ENCODE data around the gene KIR3DL2.
"Not testable (repeated sequence)": the region's sequence is repeated elsewhere in the genome, so short reads cannot be mapped to it uniquely, and the experiment has no call there.

Gene KIR3DL2

GRCh38 chr19:54850061-54850640, at the start of gene KIR3DL2:
Gene KIR3DL2 (plus strand): TSS chr19:54850443. CDS start chr19:54850476, 33 bp downstream.
- DNase-seq = not testable (repeated sequence)

- DNase-seq = no peak
Measured at GRCh38 chr19:54803410-54803809, 46.8 kb upstream of the KIR3DL2 start, which contains the start of gene KIR2DL4. Gene KIR2DL4 (plus strand): TSS chr19:54803610. CDS start chr19:54803652, 42 bp downstream.

GRCh38 chr19:54804101-54804500, 46.1 kb upstream of the KIR3DL2 start:
- DNase-seq = no peak

DNA sequence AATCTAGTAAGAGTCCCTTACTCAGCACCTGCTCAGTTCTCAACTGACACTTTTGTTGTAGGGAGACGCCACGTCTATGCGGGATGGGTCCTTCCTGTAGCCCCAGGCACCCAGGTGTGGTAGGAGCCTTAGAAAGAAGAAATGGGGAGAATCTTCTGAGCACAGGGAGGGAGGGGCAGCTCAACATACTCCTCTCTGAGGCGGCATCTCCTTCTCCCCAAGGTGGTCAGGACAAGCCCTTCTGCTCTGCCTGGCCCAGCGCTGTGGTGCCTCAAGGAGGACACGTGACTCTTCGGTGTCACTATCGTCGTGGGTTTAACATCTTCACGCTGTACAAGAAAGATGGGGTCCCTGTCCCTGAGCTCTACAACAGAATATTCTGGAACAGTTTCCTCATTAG, 45.7 kb upstream of the KIR3DL2 start:
- DNase-seq = no peak

GRCh38 chr19:54805665-54806515, 44.4 kb upstream of the KIR3DL2 start:
- no peak for DNase-seq

DNA sequence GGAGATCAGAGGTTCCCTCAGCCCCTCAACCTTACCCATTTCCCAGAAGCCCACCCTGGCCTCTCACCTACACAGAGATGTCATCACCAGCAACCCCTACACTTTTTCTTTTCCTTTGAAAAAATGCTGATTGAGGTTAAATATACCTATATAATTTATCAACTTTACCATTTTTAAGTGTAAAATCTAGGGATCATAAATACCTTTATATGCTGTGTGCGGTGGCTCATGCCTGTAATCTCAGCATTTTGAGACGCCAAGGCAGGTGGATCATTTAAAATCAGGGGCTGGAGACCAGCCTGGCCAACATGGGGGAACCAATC, 43.8 kb upstream of the KIR3DL2 start:
- no peak for DNase-seq

- DNase-seq = not testable (repeated sequence)
Measured at GRCh38 chr19:54814571-54814970, 35.7 kb upstream of the KIR3DL2 start.

- not testable (repeated sequence) for DNase-seq
Measured at GRCh38 chr19:54816251-54816650, 34.0 kb upstream of the KIR3DL2 start, which contains the start of gene KIR3DL1. Gene KIR3DL1 (plus strand): TSS chr19:54816468.

GRCh38 chr19:54817670-54818536, 32.3 kb upstream of the KIR3DL2 start:
- DNase-seq = no peak

DNA sequence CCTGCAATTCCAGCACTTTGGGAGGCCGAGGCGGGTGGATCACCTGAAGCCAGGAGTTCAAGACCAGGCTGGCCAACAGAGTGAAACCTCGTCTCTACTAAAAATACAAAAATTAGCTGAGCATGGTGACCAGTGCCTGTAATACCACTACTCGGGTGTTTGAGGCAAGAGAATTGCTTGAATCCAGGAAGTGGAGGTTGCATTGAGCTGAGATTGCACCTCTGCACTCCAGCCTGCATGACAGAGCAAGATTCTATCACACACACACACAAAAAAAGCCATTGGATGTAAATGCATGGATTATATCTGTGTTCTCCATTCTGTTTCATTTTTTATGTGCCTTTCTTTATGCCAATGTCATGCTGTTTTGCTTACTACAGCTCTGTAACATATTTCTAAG, 25.8 kb upstream of the KIR3DL2 start:
- DNase-seq = not testable (repeated sequence)

GRCh38 chr19:54825326-54825725, 24.9 kb upstream of the KIR3DL2 start:
- not testable (repeated sequence) for DNase-seq

- DNase-seq = not testable (repeated sequence)
Measured at GRCh38 chr19:54828064-54828463, 22.2 kb upstream of the KIR3DL2 start.

DNA sequence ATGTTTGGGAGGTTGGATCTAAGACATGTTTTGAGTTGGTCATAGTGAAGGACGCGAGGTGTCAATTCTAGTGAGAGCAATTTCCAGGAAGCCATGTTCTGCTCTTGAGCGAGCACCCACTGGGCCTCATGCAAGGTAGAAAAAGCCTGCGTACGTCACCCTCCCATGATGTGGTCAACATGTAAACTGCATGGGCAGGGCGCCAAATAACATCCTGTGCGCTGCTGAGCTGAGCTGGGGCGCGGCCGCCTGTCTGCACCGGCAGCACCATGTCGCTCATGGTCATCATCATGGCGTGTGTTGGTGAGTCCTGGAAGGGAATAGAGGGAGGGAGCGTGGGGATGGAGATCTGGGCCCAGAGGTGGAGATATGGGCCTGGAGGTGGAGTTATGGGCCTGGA, 17.7 kb upstream of the KIR3DL2 start, which contains the start of gene KIR2DS4:
KIR2DS4 (plus strand) TSS at position 181 of the 400 bp plus-strand sequence.
- DNase-seq = not testable (repeated sequence)

GRCh38 chr19:54835126-54835525, 15.1 kb upstream of the KIR3DL2 start:
- not testable (repeated sequence) for DNase-seq

GRCh38 chr19:54837522-54837921, 12.7 kb upstream of the KIR3DL2 start:
- DNase-seq = not testable (repeated sequence)

- DNase-seq = not testable (repeated sequence)
Measured at GRCh38 chr19:54843171-54843570, 7.1 kb upstream of the KIR3DL2 start.

- DNase-seq = no peak
Measured at GRCh38 chr19:54850930-54851329, 687 bp downstream of the KIR3DL2 start.

- no peak for DNase-seq
Measured at GRCh38 chr19:54851353-54851752, 1.1 kb downstream of the KIR3DL2 start.

GRCh38 chr19:54855241-54855640, 5.0 kb downstream of the KIR3DL2 start:
- not testable (repeated sequence) for DNase-seq

- not testable (repeated sequence) for DNase-seq
Measured at GRCh38 chr19:54858476-54858875, 8.2 kb downstream of the KIR3DL2 start.

GRCh38 chr19:54859421-54859820, 9.2 kb downstream of the KIR3DL2 start:
- DNase-seq = not testable (repeated sequence)

DNA sequence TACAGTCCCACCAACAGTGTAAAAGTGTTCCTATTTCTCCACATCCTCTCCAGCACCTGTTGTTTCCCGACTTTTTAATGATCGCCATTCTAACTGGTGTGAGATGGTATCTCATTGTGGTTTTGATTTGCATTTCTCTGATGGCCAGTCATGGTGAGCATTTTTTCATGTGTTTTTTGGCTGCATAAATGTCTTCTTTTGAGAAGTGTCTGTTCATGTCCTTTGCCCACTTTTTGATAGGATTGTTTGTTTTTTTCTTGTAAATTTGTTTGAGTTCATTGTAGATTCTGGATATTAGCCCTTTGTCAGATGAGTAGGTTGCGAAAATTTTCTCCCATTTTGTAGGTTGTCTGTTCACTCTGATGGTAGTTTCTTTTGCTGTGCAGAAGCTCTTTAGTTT, 13.2 kb downstream of the KIR3DL2 start:
- DNase-seq = not testable (repeated sequence)

DNA sequence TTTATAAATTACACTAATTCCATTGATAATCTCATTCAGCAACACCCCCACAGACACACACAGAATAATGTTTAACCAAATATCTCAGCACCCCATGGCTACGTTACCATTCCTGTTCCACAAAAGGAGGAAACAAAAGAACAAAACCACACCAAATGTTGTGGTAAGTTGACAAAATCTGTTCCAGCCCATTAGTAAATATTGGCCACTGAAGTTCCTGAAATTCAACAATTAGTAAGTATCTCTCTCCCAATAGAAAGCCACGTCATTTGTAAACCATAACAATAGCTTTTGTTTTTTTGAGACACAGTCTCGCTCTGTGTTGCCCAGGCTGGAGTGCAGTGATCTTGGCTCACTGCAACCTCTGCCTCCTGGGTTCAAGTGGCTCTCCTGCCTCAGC, 21.5 kb downstream of the KIR3DL2 start:
- no peak for DNase-seq

Measured in stimulated activated naive CD4-positive, alpha-beta T cell treated with Interleukin-2 at 50 U/mL for 16 hours (primary cell).